OCI-LY1 (cell line): Measurements from ENCODE around the gene STK32B.

ENCODE experiments used
- EZH2 ChIP-seq: fragments of 200-600 bp; sonication (generic), shearing (Covaris generic); IDR thresholded peaks from 2 replicates; pipeline ENCODE4 v1.8.0; 2017; ENCODE audit warnings: borderline replicate concordance, mixed run types, mild to moderate bottlenecking, antibody characterized with exemption, low read length, moderate library complexity, mixed read lengths
- TF ChIP-seq, protein P1 (sequence below): fragments of 200-600 bp; sonication (generic), shearing (Covaris generic); IDR thresholded peaks from 2 replicates; pipeline ENCODE4 v1.5.1; 2017; ENCODE audit warnings: mild to moderate bottlenecking, antibody characterized with exemption, low read length, moderate library complexity, mixed read lengths

DNA sequence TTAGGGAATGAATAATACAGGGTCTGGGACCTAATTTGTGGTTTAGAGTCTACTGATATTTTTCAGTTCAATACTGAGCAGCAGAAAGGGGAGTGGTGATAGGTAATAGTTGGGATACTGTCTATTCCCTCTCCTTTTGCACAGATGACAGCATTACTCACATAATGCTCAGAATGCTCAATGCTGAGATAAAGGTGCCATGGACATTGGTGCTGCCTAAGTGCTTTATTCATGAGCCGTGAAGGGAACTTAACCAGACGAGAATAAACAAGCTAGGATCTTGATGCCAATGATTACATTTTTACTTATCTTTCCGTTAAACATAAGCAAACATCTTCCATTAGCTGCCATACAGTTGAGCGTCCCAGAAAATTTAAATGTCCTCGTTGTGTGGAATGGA lies 75.6 kb downstream of the STK32B start:
- TF ChIP-seq, protein P1, sequence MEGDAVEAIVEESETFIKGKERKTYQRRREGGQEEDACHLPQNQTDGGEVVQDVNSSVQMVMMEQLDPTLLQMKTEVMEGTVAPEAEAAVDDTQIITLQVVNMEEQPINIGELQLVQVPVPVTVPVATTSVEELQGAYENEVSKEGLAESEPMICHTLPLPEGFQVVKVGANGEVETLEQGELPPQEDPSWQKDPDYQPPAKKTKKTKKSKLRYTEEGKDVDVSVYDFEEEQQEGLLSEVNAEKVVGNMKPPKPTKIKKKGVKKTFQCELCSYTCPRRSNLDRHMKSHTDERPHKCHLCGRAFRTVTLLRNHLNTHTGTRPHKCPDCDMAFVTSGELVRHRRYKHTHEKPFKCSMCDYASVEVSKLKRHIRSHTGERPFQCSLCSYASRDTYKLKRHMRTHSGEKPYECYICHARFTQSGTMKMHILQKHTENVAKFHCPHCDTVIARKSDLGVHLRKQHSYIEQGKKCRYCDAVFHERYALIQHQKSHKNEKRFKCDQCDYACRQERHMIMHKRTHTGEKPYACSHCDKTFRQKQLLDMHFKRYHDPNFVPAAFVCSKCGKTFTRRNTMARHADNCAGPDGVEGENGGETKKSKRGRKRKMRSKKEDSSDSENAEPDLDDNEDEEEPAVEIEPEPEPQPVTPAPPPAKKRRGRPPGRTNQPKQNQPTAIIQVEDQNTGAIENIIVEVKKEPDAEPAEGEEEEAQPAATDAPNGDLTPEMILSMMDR = no peak
- TF ChIP-seq EZH2 = no peak
